OCI-LY1 (cell line): Measurements from ENCODE around the gene EML5.

Source experiments
- H2AFZ ChIP-seq: fragments of 200-600 bp; sonication (generic), shearing (Covaris generic); 2 replicates; pipeline ENCODE4 v1.6.0; 2014; ENCODE audit warnings: antibody characterized with exemption, mild to moderate bottlenecking, low read length
- H3F3A ChIP-seq: fragments of 200-600 bp; sonication (generic), shearing (Covaris generic); 2 replicates; pipeline ENCODE4 v1.6.0; 2014; ENCODE audit warnings: mild to moderate bottlenecking, antibody characterized with exemption, low read length, moderate library complexity; ENCODE audit not compliant: insufficient read depth
- H3K27ac ChIP-seq: fragments of 200-600 bp; sonication (generic); 2 replicates; pipeline ENCODE4 v1.5.1; 2014; ENCODE audit warnings: low read length, mixed run types, mild to moderate bottlenecking, low read depth; ENCODE audit not compliant: poor library complexity, severe bottlenecking
- H3K27me3 ChIP-seq: fragments of 200-600 bp; sonication (generic); 2 replicates; pipeline ENCODE4 v1.6.0; 2014; ENCODE audit warnings: antibody characterized with exemption, mild to moderate bottlenecking, low read length, moderate library complexity; ENCODE audit not compliant: insufficient read depth
- H3K36me3 ChIP-seq: fragments of 200-600 bp; sonication (generic); 2 replicates; pipeline ENCODE4 v1.6.1; 2014; ENCODE audit warnings: mild to moderate bottlenecking, antibody characterized with exemption, low read length, moderate library complexity, mixed read lengths; ENCODE audit not compliant: insufficient read depth
- H3K4me1 ChIP-seq: fragments of 200-600 bp; sonication (generic); 2 replicates; pipeline ENCODE4 v1.5.1; 2014; ENCODE audit warnings: mild to moderate bottlenecking, low read length, moderate library complexity; ENCODE audit not compliant: insufficient read depth, severe bottlenecking
- H3K4me2 ChIP-seq: fragments of 200-600 bp; sonication (generic), shearing (Covaris generic); 2 replicates; pipeline ENCODE4 v1.6.1; 2014; ENCODE audit warnings: low read length
- H3K4me3 ChIP-seq: fragments of 200-600 bp; sonication (generic); 2 replicates; pipeline ENCODE4 v1.5.1; 2014; ENCODE audit warnings: low read length, low read depth, mild to moderate bottlenecking, mixed read lengths; ENCODE audit not compliant: poor library complexity, severe bottlenecking
- H3K79me2 ChIP-seq: fragments of 200-600 bp; shearing (Covaris generic); 2 replicates; pipeline ENCODE4 v1.6.1; 2016; ENCODE audit warnings: mixed run types, low read length, mixed read lengths; ENCODE audit not compliant: insufficient read depth
- H3K9ac ChIP-seq: fragments of 200-600 bp; sonication (generic), shearing (Covaris generic); 2 replicates; pipeline ENCODE4 v1.6.1; 2014; ENCODE audit warnings: mild to moderate bottlenecking, low read length, mixed read lengths
- H3K9me2 ChIP-seq: fragments of 200-600 bp; sonication (generic), shearing (Covaris generic); 2 replicates; pipeline ENCODE4 v1.6.1; 2014; ENCODE audit warnings: low read depth, mild to moderate bottlenecking, low read length, mixed read lengths
- H3K9me3 ChIP-seq: fragments of 200-600 bp; shearing (Covaris generic); 2 replicates; pipeline ENCODE4 v1.6.1; 2014; ENCODE audit warnings: low read length, mixed read lengths
- H4K20me1 ChIP-seq: fragments of 200-600 bp; sonication (generic), shearing (Covaris generic); 2 replicates; pipeline ENCODE4 v1.6.0; 2016; ENCODE audit warnings: mild to moderate bottlenecking, low read length; ENCODE audit not compliant: insufficient read depth
- EZH2 ChIP-seq: fragments of 200-600 bp; sonication (generic), shearing (Covaris generic); IDR thresholded peaks from 2 replicates; pipeline ENCODE4 v1.8.0; 2017; ENCODE audit warnings: borderline replicate concordance, mixed run types, mild to moderate bottlenecking, antibody characterized with exemption, low read length, moderate library complexity, mixed read lengths
- TF ChIP-seq, protein P1 (sequence below): fragments of 200-600 bp; sonication (generic), shearing (Covaris generic); IDR thresholded peaks from 2 replicates; pipeline ENCODE4 v1.5.1; 2017; ENCODE audit warnings: mild to moderate bottlenecking, antibody characterized with exemption, low read length, moderate library complexity, mixed read lengths

Gene EML5

DNA sequence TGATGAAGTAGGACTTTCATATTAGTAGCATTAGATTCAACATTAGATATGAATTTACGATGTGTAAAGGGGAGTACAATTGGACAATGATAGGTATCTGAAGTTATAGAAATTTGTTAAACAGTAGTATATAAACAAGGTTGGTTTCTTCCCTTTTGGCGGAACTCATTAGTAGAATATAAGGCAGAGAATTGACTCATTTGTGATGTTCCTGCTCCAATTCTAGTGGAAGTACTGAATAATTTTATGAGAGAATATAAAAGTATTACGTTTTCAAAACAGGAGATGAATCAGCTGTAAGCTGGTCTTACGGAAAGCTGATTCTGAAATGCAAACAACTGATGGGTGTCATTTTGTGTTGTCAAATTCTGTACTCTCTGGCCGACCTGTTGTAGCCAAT lies 216.5 kb downstream of the EML5 start:
- H3K79me2 ChIP-seq, result no peaks in the 10 kb centered on the region
- H3K27ac ChIP-seq, result no peak overlapping the region
- no peak overlapping the region for H3K9ac ChIP-seq
- no peaks in the 10 kb centered on the region for H3K4me1 ChIP-seq
- peaks cover 89% of the 10 kb centered on the region for H3K36me3 ChIP-seq
- no peak overlapping the region for H2AFZ ChIP-seq
- H3K4me2 ChIP-seq, result no peak overlapping the region
- H4K20me1 ChIP-seq, result no peaks in the 10 kb centered on the region
- no peaks in the 10 kb centered on the region for H3K27me3 ChIP-seq
- no peaks in the 10 kb centered on the region for H3K9me3 ChIP-seq
- peaks cover 2% of the 10 kb centered on the region; the same call in 1 of the 2 replicates for H3F3A ChIP-seq
- H3K4me3 ChIP-seq, result no peak overlapping the region
- TF ChIP-seq, protein P1, sequence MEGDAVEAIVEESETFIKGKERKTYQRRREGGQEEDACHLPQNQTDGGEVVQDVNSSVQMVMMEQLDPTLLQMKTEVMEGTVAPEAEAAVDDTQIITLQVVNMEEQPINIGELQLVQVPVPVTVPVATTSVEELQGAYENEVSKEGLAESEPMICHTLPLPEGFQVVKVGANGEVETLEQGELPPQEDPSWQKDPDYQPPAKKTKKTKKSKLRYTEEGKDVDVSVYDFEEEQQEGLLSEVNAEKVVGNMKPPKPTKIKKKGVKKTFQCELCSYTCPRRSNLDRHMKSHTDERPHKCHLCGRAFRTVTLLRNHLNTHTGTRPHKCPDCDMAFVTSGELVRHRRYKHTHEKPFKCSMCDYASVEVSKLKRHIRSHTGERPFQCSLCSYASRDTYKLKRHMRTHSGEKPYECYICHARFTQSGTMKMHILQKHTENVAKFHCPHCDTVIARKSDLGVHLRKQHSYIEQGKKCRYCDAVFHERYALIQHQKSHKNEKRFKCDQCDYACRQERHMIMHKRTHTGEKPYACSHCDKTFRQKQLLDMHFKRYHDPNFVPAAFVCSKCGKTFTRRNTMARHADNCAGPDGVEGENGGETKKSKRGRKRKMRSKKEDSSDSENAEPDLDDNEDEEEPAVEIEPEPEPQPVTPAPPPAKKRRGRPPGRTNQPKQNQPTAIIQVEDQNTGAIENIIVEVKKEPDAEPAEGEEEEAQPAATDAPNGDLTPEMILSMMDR, result no peak
- TF ChIP-seq EZH2, result no peak
- H3K9me2 ChIP-seq, result no peaks in the 10 kb centered on the region

DNA sequence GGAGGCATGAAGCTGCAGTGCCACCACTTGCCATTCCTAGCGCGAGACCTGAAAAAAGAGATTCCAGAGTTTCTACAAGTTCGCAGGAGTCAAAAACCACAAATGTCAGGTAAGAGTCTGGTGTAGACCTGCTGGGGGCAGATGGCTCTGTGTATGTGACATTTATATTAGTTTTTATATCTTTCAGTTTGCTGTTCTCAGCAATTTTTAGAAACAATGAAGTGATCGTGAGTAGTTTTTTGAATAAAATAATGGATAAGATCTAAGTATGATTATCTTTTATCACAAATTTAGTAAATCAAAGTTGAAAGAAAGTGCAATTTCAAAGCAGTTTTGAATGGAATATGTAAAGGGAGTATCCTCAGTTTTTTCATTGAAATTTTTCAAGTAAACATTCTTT lies 220.6 kb downstream of the EML5 start:
- Histone ChIP-seq H2AFZ (no peak overlapping the region), H3K4me2 (no peak overlapping the region), H3K4me3 (no peak overlapping the region), H3F3A (no peaks in the 10 kb centered on the region), H3K27me3 (no peaks in the 10 kb centered on the region), H3K9me3 (0 out of 2 replicates have a peak, but pooled peaks cover 6% of the 10 kb centered on the region), H3K9ac (no peak overlapping the region), H3K9me2 (no peaks in the 10 kb centered on the region), H3K4me1 (no peaks in the 10 kb centered on the region), H3K27ac (no peak overlapping the region), H4K20me1 (no peaks in the 10 kb centered on the region), H3K79me2 (no peaks in the 10 kb centered on the region), H3K36me3 (peaks cover 90% of the 10 kb centered on the region)
- no peak for TF ChIP-seq EZH2
- TF ChIP-seq, protein P1, result no peak

DNA sequence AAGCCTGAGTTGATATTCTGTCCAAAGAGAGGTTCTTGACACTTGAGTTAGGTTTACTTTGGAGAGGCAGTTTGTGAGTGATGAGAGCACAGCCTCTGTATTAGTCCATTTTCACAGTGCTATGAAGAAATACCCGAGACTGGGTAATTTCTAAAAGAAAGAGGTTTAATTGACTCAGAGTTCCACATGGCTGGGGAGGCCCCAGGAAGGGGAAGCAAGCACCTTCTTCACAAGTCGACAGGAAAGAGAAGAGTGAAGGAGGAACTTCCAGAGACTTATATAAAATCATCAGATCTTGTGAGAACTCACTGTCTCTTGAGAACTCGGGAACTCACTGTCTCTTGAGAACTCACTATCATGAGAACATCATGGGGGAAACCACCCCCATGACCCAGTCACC lies 224.6 kb downstream of the EML5 start:
- TF ChIP-seq EZH2, result no peak
- TF ChIP-seq, protein P1, result no peak

More for the DNA sequence above, 224.6 kb downstream of the EML5 start:
- Histone ChIP-seq H3K79me2 (0 out of 2 replicates have a peak, but pooled peaks cover 3% of the 10 kb centered on the region), H3K4me1 (peaks cover 12% of the 10 kb centered on the region), H2AFZ (no peak overlapping the region), H4K20me1 (no peaks in the 10 kb centered on the region), H3F3A (no peaks in the 10 kb centered on the region), H3K27me3 (no peaks in the 10 kb centered on the region), H3K27ac (no peak overlapping the region), H3K4me2 (no peak overlapping the region), H3K36me3 (peaks cover 58% of the 10 kb centered on the region), H3K9ac (no peak overlapping the region), H3K4me3 (no peak overlapping the region), H3K9me3 (0 out of 2 replicates have a peak, but pooled peaks cover 6% of the 10 kb centered on the region), H3K9me2 (no peaks in the 10 kb centered on the region)
